ENCODE measurements around the gene UROC1.

Gene UROC1

DNA sequence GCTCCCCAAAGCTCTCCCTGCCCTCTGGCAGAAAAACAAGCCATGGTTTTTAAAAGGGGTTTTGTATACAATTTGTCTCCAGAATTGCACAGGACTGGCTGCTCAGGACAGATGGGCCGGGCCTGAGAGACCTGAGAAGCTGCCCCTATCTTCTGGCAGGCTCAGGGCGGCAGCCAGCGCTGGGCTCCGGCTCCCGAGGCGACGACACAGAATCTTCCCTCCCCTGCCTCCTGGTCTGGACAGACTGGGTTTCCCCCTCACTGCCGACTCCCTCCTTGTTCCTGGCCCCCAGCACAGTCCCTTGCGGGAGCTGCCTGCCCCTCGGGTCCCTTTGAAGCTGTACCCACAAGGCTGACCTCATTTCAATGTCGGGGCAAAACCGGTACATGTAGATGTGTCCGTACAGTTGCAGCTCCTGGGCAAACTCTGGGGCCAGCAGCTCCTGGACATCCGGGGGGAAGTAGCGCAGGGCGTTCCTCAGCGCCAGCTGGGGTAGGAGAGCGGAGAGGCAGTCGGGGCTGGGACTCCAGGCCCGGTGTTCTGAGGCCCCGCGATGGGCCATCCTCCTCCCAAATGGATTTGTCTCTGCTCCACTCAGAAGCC, 7.2 kb downstream of the UROC1 start:
- Histone ChIP-seq H3K4me1 (ENCODE audit: insufficient read depth, low read length, poor library complexity, severe bottlenecking) (peaks cover 14% of the 10 kb centered on the region), H3K4me2 (ENCODE audit: low read depth, low read length, poor library complexity, severe bottlenecking) (no peak overlapping the region), H3F3A (ENCODE audit: low read depth) (no peaks in the 10 kb centered on the region), H3K27me3 (ENCODE audit: insufficient read depth, low read length, poor library complexity, severe bottlenecking) (no peaks in the 10 kb centered on the region), H3K9me3 (ENCODE audit: insufficient read depth, low read depth, low read length) (no peaks in the 10 kb centered on the region), H3K9me2 (replicated peaks; ENCODE audit: low read depth, low read length) (no peaks in the 10 kb centered on the region), H3K36me3 (ENCODE audit: insufficient read depth, low read length) (no peaks in the 10 kb centered on the region), H3K79me2 (ENCODE audit: insufficient read depth, low read length) (no peaks in the 10 kb centered on the region), H3K4me3 (ENCODE audit: low read length, poor library complexity, severe bottlenecking) (no peak overlapping the region), H2AFZ (ENCODE audit: low read length) (no peak overlapping the region), H4K20me1 (ENCODE audit: insufficient read depth, low read length, poor library complexity, severe bottlenecking) (no peaks in the 10 kb centered on the region), H3K9ac (ENCODE audit: low read depth, low read length, poor library complexity, severe bottlenecking) (no peak overlapping the region)
- TF ChIP-seq, protein P1, sequence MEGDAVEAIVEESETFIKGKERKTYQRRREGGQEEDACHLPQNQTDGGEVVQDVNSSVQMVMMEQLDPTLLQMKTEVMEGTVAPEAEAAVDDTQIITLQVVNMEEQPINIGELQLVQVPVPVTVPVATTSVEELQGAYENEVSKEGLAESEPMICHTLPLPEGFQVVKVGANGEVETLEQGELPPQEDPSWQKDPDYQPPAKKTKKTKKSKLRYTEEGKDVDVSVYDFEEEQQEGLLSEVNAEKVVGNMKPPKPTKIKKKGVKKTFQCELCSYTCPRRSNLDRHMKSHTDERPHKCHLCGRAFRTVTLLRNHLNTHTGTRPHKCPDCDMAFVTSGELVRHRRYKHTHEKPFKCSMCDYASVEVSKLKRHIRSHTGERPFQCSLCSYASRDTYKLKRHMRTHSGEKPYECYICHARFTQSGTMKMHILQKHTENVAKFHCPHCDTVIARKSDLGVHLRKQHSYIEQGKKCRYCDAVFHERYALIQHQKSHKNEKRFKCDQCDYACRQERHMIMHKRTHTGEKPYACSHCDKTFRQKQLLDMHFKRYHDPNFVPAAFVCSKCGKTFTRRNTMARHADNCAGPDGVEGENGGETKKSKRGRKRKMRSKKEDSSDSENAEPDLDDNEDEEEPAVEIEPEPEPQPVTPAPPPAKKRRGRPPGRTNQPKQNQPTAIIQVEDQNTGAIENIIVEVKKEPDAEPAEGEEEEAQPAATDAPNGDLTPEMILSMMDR (conservative IDR thresholded peaks at IDR 0.05; ENCODE audit: low read length): no peak
- no peak for TF ChIP-seq EZH2phosphoT487 (IDR thresholded peaks at IDR 0.05; ENCODE audit: borderline replicate concordance)

DNA sequence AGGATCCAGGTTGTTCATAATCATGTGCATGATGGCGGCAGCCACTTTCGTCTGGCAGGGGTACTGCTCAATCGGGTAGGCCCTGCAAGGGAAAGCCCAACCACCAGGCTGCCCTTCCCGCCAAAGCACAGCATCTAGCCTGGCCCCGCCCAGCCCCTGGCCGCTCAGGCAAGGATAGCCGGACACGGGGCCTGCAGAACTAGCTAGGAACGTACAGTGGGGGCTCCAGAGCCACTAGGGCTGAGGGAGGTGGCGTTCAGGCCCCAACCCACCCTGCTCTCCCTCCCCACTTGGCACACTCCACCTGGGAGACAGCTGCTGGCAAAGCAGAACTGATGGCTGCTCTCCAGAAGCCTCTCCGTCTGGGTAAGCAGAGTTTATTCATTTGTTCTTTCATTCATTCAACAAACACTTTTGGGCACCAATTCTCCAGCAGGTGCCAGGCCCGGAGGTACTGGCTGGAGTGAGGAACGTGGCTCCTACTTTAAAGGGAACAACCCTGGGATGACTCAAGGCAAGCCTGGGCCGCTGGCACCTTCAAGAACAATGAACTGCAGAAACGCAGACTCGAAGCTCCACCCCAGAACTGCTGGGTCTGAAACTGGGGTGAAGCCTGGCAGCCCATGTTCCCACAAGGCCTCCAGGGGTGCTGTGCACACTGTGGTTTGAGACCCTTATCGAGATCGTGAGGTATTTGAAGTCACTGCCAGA, 7.8 kb downstream of the UROC1 start:
- H3F3A ChIP-seq (ENCODE audit: low read depth): no peaks in the 10 kb centered on the region
- H3K9me2 ChIP-seq (replicated peaks; ENCODE audit: low read depth, low read length): no peaks in the 10 kb centered on the region
- H2AFZ ChIP-seq (ENCODE audit: low read length): no peak overlapping the region
- H3K36me3 ChIP-seq (ENCODE audit: insufficient read depth, low read length): no peaks in the 10 kb centered on the region
- no peak overlapping the region for H3K4me3 ChIP-seq (ENCODE audit: low read length, poor library complexity, severe bottlenecking)
- H3K27me3 ChIP-seq (ENCODE audit: insufficient read depth, low read length, poor library complexity, severe bottlenecking): no peaks in the 10 kb centered on the region
- no peak overlapping the region for H3K9ac ChIP-seq (ENCODE audit: low read depth, low read length, poor library complexity, severe bottlenecking)
- no peak overlapping the region for H3K4me2 ChIP-seq (ENCODE audit: low read depth, low read length, poor library complexity, severe bottlenecking)
- no peak for TF ChIP-seq EZH2phosphoT487 (IDR thresholded peaks at IDR 0.05; ENCODE audit: borderline replicate concordance)
- TF ChIP-seq, protein P1 (conservative IDR thresholded peaks at IDR 0.05; ENCODE audit: low read length): no peak
- no peaks in the 10 kb centered on the region for H3K79me2 ChIP-seq (ENCODE audit: insufficient read depth, low read length)
- peaks cover 14% of the 10 kb centered on the region for H3K4me1 ChIP-seq (ENCODE audit: insufficient read depth, low read length, poor library complexity, severe bottlenecking)
- no peaks in the 10 kb centered on the region for H3K9me3 ChIP-seq (ENCODE audit: insufficient read depth, low read depth, low read length)
- H4K20me1 ChIP-seq (ENCODE audit: insufficient read depth, low read length, poor library complexity, severe bottlenecking): no peaks in the 10 kb centered on the region

DNA sequence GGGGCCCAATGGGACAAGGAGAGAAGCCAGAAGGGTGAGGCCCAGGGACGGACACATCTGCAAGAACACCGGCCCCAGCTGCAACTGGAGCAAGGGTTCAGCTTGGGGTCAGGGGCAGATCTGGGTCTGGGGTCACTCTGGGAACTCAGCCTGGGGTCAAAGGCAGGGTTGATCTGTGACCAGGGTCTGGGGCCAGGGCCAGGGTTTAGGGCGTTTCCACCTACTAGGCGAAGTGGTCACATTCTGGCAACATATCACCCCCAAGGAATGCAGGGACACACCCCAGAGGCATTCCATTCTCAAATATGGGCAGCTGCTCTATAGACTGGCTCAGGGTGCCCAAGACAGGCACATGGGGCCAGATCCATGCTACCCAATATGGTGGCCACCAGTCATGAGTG, 9.0 kb downstream of the UROC1 start:
- Histone ChIP-seq H3K79me2 (ENCODE audit: insufficient read depth, low read length) (no peaks in the 10 kb centered on the region), H2AFZ (ENCODE audit: low read length) (no peak overlapping the region), H3K4me3 (ENCODE audit: low read length, poor library complexity, severe bottlenecking) (no peak overlapping the region), H3K36me3 (ENCODE audit: insufficient read depth, low read length) (no peaks in the 10 kb centered on the region), H3K9ac (ENCODE audit: low read depth, low read length, poor library complexity, severe bottlenecking) (no peak overlapping the region), H4K20me1 (ENCODE audit: insufficient read depth, low read length, poor library complexity, severe bottlenecking) (no peaks in the 10 kb centered on the region), H3K9me2 (replicated peaks; ENCODE audit: low read depth, low read length) (no peaks in the 10 kb centered on the region), H3K9me3 (ENCODE audit: insufficient read depth, low read depth, low read length) (no peaks in the 10 kb centered on the region), H3K4me1 (ENCODE audit: insufficient read depth, low read length, poor library complexity, severe bottlenecking) (peaks cover 14% of the 10 kb centered on the region), H3K4me2 (ENCODE audit: low read depth, low read length, poor library complexity, severe bottlenecking) (no peak overlapping the region), H3F3A (ENCODE audit: low read depth) (no peaks in the 10 kb centered on the region), H3K27me3 (ENCODE audit: insufficient read depth, low read length, poor library complexity, severe bottlenecking) (no peaks in the 10 kb centered on the region)
- TF ChIP-seq, protein P1 (conservative IDR thresholded peaks at IDR 0.05; ENCODE audit: low read length): no peak
- TF ChIP-seq EZH2phosphoT487 (IDR thresholded peaks at IDR 0.05; ENCODE audit: borderline replicate concordance): no peak

Data from Loucy (cell line).